ENCODE measurements around the gene ARFGEF2. TPM values are rescaled to one million over a fixed set of nuclear protein-coding genes. Genes with fewer than 3 reads are reported as not detected.
"Not testable (repeated sequence)": the region's sequence is repeated elsewhere in the genome, so short reads cannot be mapped to it uniquely, and the experiment has no call there.

ARFGEF2 gene
- total RNA-seq, 2 donors from 2014 or later, result 23.2 to 27.5 TPM

- intact Hi-C loops (cut with DNase I), result loop anchor here in 1 of 2 donors (10.0 kb wide), 1 partner anchor 1553 kb away; no protein-coding TSS in a partner anchor
- peak; percentile 86 for DNase-seq (ENCODE audit: low spot score)
Observed at GRCh38 chr20:48921883-48922820, 641 bp downstream of the ARFGEF2 start.

GRCh38 chr20:48923149-48923718 is 1.7 kb downstream of the ARFGEF2 start:
- no peak for DNase-seq (ENCODE audit: low spot score)
- intact Hi-C loops (cut with DNase I), result loop anchor here in 1 of 2 donors (10.0 kb wide), 1 partner anchor 1552 kb away; no protein-coding TSS in a partner anchor

- no peak for DNase-seq (ENCODE audit: low spot score)
- intact Hi-C loops (cut with DNase I), result loop anchor here in 1 of 2 donors (10.0 kb wide), 1 partner anchor 1550 kb away; no protein-coding TSS in a partner anchor
Observed at GRCh38 chr20:48924756-48925109, 3.2 kb downstream of the ARFGEF2 start.

- DNase-seq (ENCODE audit: low spot score), result peak; percentile 48
Observed at GRCh38 chr20:48926267-48926666, 4.8 kb downstream of the ARFGEF2 start.

GRCh38 chr20:48926821-48927220 is 5.3 kb downstream of the ARFGEF2 start:
- intact Hi-C loops (cut with DNase I), result loop anchor here in 1 of 2 donors (10.0 kb wide), 1 partner anchor 1548 kb away; no protein-coding TSS in a partner anchor
- DNase-seq (ENCODE audit: low spot score), result no peak

More at GRCh38 chr20:48926267-48926666, 4.8 kb downstream of the ARFGEF2 start:
- intact Hi-C loops (cut with DNase I), result loop anchor here in 1 of 2 donors (10.0 kb wide), 1 partner anchor 1549 kb away; no protein-coding TSS in a partner anchor

- DNase-seq (ENCODE audit: low spot score), result no peak
- intact Hi-C loops (cut with DNase I), result loop anchor here in 1 of 2 donors (10.0 kb wide), 1 partner anchor 1546 kb away; no protein-coding TSS in a partner anchor
Observed at GRCh38 chr20:48928832-48929725, 7.6 kb downstream of the ARFGEF2 start.

GRCh38 chr20:48930035-48930434 is 8.5 kb downstream of the ARFGEF2 start:
- DNase-seq (ENCODE audit: low spot score), result no peak
- intact Hi-C loops (cut with DNase I), result no loop called here

DNA sequence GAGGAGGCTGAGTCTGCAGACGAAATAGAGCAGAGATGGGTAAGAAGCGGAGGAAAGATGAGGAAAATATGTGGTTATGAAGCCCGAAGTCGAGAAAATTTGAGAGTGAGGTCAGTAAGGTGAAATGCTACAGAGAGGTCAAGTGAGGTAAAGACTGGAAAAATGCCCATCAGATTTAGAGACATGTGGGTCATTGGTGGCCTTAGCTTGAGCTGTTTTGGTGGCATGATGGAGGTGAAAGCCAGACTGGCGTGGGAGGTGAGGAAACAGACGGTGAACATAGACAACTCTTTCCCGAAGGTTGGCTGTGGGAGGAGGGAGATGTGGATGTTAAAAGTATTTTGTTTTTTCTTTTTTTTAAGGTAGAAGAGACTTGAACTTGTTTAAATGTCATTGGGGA is 9.4 kb downstream of the ARFGEF2 start:
- intact Hi-C loops (cut with DNase I), result no loop called here
- no peak for DNase-seq (ENCODE audit: low spot score)

DNA sequence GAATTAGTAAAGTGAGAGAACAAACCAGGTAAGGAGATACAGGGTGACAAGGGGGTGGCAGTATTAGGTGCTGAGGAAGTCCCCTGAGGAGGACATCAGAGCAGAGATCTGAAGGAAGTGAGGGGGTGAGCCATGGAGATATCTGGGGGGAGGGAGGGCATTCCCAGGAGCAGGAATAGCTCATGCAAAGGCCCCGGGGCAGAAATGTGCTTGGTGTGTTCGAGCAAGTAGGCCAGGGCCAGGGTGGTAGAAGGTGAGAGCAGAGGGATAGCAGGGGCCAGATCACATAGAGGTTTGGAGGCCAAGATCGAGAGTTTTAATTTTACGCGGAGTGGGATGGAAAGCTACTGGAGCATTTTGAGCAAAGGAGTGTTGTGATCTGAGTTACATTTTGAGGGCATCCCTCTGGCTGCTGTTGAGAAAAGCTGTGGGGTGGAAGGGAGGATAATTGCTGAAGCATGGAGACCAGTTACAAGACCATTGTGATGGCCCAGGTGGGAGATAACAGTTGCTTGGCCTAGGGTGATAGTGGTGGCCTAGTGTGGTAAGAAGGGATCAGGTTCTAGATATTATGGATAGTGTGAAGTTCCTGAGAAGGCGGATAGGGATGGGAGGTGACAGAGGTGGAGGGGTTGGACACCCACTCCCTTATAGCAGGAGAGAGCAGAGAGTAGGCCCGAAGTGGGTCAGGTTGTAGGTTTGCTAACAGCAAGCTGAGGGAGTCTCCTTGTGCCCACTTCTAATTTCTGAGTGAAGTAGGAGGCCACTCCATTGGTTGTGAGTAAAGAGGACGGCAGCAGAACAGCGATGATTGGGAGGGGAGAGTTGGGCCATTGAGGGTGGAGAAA is 10.2 kb downstream of the ARFGEF2 start:
- intact Hi-C loops (cut with DNase I), result no loop called here
- DNase-seq (ENCODE audit: low spot score), result peak; percentile 9

DNA sequence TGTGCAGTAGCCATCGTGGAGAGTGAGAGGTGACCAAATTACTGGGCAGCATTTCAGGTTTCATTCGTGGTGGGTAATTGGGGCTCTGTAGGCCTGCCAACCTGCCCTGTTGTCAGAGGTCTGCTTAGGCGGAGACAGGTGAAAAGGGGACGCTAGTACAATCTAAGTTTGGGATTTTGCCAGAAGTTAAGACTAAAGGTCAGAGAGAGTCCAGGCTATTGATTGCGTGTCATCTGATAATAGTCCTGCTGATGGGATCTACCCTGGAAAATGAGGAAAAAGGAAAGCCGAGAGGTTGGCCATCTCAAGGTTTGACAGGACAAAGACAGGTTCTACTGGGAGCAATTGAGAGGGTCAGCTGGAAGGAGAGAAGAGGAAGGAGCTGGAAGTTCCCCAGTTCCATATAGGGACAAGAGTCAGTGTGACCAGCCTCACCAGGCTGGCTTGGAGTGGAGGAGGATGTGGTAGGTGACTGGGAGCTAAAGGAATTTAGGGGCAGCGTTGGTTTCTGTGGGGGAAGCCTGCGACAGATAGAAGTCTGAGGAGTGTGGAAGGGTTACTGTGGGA is 10.9 kb downstream of the ARFGEF2 start:
- intact Hi-C loops (cut with DNase I), result no loop called here
- peak; percentile 20 for DNase-seq (ENCODE audit: low spot score)

DNA sequence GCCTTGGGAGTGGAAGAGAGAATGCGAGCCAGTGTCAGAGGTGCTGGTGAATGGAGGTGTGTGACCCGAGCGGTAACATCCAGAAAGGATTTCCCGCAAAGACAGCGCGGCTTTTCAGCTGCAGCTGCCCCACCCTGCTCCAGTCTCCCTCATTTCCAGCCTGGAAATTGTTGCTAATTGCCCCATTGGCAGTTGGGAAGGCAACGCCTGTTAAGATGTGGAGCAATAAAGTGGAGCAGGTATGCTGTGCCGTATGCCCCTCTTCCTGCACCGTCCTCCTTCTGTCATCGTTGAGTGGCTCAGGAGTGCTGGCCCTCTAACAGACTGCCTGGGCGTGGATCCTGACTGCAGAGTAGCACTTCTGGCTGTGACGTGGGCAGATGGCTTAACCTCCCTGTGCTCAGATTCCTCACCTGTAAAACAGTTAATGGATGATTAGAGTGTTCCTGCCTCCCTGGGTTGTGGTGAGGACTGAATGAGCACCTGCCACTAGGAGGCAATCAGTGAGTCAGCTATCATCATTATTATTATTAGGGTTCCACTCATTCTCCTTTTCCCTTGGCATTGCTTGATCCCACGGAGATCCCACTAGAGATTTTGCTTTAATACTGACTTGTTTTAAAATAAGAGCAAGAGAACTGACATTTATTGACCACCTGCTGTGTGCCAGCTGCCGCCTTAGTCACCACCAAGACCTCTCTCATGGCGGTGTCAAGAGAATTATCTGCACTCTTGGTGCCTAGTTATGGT is 11.7 kb downstream of the ARFGEF2 start:
- peak; percentile 18 for DNase-seq (ENCODE audit: low spot score)
- intact Hi-C loops (cut with DNase I), result no loop called here

- DNase-seq (ENCODE audit: low spot score), result peak; percentile 4
- intact Hi-C loops (cut with DNase I), result not testable (repeated sequence)
Observed at GRCh38 chr20:48934273-48934877, 12.9 kb downstream of the ARFGEF2 start.

DNA sequence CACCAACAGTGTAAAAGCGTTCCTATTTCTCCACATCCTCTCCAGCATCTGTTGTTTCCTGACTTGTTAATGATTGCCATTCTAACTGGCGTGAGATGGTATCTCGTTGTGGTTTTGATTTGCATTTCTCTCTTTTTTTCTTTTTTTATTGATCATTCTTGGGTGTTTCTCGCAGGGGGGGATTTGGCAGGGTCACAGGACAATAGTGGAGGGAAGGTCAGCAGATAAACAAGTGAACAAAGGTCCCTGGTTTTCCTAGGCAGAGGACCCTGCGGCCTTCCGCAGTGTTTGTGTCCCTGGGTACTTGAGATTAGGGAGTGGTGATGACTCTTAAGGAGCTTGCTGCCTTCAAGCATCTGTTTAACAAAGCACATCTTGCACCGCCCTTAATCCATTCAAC is 13.5 kb downstream of the ARFGEF2 start:
- intact Hi-C loops (cut with DNase I); DNase-seq (ENCODE audit: low spot score): not testable (repeated sequence)

- intact Hi-C loops (cut with DNase I); DNase-seq (ENCODE audit: low spot score): not testable (repeated sequence)
Observed at GRCh38 chr20:48936178-48936577, 14.7 kb downstream of the ARFGEF2 start.

DNA sequence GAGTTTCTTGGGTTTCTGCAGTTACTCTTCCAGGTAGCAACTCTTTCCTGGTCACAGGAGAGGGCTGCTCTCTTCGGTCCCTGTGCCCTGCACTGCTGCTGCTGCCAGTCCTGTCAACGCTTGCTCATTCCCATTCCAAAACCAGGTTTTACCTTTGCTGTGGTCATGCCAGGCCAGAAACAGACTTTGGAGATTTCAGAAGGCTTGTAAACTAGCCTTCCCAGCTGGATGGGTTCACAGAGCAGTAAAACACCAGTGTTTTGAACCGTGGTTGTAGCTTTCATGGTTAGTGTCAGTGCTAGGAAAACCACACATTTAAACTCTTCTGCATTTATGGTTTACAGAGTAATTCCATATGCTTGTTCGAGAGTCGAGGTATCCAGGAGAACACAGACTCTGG is 16.2 kb downstream of the ARFGEF2 start:
- no peak for DNase-seq (ENCODE audit: low spot score)
- intact Hi-C loops (cut with DNase I), result no loop called here

DNA sequence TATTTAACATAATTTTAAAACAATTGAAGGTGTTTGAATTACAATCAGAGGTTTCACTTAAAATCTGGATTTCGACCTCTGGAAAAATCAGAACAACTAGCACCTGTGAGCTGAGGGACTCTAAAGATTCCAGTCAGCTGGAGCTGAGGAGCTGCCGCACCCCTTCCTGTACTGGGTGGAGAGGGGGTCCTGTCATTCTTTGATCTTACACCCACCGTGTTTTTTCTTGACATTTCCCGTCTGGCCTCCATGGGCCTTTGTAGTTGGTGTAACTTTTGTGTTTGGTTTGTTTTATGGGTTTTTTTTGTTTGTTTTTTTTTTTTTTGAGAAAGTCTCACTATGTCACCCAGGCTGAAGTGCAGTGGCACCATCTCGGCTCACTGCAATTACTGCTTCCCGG is 17.2 kb downstream of the ARFGEF2 start:
- no peak for DNase-seq (ENCODE audit: low spot score)
- intact Hi-C loops (cut with DNase I), result no loop called here

DNA sequence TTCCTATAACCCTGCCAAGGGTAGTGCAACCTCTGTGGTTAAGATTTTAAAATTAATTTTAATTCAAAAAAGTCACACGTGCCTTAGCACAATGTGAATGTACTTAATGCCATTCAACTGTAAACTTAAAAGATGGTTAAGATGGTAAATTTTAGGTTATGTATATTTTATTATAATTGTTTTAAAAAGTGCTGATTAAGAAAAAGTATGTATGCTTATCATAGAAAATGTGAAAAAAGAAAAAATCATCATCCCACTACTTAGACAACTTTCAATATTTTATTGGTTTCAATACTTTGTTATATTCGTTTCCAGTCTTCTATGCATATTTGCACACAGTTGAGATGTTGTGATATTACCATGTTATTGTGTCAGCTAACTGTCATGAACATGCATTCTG is 18.7 kb downstream of the ARFGEF2 start:
- DNase-seq (ENCODE audit: low spot score), result no peak
- intact Hi-C loops (cut with DNase I), result no loop called here

Data from posterior vena cava (tissue), 2 donors.